GM19455 (cell line): ENCODE measurements around the gene LIPA.

Experiments used
- ATAC-seq: cut with Tn5 transposase; IDR thresholded peaks from one replicate; pipeline ENCODE4 v1.9.1; 2021; ENCODE audit not compliant: unreplicated experiment

Gene LIPA

DNA sequence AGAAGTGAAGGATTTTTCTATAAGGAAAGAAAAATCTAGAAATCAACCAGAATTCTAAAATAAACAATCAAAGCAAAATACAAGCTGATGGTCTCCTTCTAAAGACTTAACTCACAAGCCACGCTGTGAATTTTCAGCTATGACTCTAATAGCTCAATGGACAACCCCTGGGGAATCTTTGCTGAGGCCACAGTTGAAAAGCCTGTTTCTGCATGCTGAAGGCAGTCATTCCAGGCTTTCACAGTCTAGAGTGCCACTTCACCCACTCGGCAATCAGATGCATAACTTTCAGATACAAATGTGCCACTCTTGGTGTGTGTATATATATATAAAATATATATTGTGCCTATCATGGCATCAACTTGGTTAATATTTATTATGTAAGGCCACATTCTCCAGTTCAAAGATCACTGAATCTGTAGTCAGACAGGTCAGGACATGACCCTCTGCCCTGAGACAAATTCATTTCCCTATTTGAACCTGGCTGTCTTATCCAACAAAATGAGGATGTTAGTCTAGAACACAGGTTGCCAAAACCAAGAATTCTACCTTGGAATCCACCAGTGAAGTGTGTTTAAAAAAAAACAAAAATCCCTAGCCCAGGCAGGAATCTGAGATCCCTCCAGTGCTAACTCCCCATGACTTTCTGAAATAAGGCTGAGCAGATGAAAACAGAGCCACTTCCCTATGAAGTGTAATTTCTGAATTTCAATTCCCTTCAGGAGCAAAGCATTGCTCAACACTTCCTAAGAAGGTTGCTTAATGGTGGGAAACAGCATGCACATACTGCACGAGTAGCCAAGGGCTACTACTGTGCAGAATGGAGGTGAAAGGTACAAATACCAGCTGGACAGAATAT, 9.9 kb downstream of the LIPA start:
- no peak for ATAC-seq

DNA sequence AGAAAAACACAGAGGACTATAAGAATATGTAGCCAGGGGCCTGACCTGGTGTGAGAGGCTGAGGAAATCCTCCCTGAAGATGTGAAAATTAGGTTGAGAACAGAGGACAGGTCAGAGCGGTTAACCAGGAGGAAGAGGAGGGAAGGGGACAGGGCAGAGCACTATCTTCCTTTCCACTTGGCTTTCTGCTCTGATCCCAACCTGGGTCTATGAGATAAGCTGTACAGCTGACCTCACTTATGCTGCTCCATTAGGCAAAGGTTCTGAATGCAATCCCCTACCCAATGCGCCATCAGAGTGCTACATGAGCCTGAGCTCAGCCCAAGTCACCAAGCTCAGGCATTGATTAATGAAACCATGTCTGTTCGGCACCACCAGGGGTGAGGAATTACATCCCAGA, 10.5 kb downstream of the LIPA start:
- ATAC-seq = no peak

DNA sequence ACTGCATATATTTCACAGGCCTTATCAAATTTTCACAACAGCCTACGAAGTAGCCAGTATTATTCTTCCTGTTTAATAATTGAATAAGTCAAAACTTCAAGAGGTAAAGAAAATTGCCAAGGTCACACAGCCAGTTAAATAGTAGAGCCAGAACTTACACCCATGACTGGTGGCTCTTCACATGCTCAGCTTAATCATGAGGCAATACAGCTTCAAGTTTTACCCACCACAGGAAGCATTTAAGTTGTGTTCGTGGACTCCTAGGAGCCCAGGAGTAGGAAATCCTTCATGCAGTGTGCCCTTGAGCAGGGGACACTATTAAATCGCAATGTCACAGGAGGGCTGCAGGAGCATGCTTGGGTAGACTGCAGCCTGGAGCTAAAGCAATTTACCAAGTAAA, 11.1 kb downstream of the LIPA start:
- no peak for ATAC-seq

DNA sequence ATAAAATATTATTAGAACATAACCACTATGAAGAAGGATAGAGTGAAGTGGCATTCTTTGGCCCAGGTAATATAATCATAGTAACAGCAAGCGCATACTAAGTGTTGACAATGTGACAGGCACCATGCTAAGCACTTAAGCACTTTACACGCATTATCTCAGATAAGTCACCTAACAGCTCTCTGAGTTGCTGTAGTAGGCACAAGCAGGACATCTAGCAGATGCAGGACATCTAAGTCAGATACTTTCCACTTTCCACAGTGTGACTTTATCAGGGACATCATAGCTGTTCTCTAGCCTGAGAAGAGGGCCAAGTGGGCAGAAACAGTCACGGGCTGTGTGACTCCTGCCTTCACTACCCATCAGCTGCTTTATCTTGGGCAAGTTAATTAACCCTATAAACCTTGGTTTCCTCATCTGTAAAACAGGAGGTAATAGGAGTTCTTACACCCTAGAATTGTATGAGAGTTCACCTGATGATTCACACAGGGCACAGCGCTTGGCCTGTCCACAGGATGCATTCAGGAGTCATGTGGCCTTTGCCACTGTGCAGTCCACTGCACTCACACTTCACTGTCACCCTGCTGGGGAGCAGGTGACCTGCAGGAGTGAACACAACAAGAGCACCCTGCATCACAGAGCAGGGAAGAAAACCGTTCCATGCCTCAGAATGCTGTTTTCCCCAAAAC, 12.5 kb downstream of the LIPA start:
- ATAC-seq = no peak

DNA sequence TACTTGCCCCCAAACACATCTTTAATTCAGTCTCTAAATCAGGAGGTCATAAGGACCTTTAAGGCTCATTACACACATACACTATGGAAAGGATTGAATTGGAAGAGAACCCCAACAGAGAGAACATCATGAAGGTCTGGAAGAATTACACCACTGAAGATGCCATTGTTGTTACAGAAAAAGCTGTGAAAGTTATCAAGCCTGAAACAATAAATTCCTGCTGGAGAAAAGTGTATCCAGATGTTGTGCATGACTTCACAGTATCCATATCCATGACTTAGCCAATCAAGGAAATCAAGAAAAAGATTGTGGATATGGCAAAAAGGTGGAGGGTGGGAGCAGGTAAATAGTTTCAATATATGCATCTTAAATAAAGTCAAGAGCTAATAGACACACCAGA, 13.7 kb downstream of the LIPA start:
- no peak for ATAC-seq

GRCh38 chr10:89236226-89236797, 15.3 kb downstream of the LIPA start:
- ATAC-seq = no peak

DNA sequence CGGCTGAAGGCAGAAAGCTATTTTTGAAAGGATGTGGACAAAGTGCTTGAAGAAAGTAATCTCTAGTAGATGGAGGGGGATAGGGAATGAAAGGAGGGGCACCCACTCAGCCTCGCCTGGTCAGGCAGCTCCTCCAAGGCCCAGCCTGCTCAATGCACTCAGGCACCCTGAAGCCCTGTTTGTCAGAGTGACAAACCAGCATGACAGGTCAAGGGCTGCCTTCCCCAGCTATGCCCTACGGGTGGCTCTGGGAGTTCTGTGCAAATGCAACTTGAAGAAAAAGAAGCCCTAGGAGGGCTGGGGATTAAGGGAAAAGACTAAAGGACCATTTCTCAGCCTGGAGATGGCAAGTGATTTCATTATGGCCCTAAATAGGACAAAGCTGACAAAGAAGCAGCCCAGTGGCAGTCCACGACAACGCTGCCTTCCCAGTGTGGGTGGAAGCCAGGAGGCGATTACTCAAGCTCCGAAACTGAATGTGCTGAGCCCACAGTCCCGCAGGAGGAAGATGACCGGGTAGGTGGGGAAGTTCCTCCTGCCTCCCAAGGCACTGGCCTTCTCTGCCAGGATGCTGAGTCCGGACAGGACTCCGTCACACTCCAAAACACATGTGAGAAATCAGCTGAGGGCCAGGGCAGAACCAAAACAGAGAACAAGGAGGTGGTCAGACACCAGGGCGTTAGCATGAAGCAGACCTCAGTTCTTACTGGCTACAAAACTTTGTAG, 16.3 kb downstream of the LIPA start:
- no peak for ATAC-seq

- no peak for ATAC-seq
Measured at GRCh38 chr10:89233033-89233432, 18.5 kb downstream of the LIPA start.

GRCh38 chr10:89228962-89229361, 22.6 kb downstream of the LIPA start:
- ATAC-seq = no peak

DNA sequence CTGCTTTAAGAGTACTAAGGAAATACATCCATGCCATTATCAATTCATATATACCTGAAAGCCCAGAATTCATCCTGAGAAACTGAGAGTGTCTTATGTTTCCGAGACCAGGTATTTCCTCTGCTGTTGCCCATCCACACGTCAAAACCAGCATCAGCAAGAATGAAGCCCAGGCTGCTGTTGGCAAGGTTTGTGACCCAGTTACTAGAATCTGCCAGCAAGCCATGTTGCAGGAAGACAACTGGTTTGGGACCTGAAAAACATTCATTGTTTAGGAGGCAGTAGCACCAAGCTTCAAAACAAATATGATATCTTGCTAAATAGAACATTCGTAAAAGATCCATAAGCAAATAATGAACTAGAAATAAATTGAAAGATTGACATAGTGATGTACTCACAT, 23.4 kb downstream of the LIPA start:
- no peak for ATAC-seq

GRCh38 chr10:89226891-89227290, 24.7 kb downstream of the LIPA start:
- ATAC-seq = no peak

- no peak for ATAC-seq
Measured at GRCh38 chr10:89224739-89225443, 26.7 kb downstream of the LIPA start.

DNA sequence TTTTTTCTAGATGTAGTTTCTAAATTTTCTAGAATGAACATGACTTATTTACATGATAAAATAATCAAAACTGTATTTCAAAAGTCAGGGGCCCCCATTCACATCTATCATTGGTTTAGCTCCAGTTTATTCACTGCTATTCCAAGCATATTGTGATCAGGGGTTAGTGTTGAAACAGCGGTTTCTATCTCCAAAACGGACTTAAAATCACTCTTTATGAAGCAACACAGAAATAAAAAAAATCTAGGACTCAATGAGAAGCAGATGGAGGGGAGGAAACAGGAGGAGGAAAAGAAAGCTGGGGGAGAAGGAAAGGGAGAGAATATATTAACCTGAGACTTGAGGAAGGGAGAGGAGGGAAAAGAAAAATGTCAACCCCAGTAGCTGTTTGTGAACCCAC, 29.7 kb downstream of the LIPA start:
- ATAC-seq = no peak

DNA sequence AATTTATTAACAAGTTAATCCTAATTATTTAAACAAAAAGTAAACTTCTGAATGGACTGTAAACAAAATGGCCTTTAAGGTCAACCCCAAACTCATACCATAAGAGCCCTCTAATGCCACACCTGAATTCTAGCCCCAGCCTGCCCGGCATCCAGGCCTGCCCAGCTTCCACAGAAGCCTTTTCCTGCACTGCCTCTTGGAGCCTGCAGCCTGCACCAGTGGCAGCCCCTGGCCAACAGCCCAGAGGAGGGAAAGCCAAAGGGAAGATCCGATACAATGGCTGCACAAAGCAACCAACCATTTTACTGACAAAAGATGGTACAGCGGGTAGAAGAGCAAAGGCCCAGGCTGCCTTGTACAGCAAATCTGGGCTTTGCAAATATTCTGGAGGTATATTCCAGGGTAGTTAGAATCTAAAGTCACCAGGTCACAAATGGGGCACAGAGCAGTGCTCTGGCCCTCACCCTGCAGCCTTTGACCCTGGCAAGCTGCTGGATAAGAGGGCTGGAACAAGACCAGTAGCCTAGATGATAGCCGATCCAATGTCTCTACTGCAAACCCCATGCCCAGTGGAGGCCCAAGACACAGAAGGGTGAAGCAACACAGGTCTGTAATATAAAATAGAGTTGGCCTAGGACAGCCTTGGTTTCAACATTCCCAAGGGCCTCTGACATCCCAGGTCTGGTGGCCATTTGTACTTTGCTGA, 31.9 kb downstream of the LIPA start:
- ATAC-seq = no peak

DNA sequence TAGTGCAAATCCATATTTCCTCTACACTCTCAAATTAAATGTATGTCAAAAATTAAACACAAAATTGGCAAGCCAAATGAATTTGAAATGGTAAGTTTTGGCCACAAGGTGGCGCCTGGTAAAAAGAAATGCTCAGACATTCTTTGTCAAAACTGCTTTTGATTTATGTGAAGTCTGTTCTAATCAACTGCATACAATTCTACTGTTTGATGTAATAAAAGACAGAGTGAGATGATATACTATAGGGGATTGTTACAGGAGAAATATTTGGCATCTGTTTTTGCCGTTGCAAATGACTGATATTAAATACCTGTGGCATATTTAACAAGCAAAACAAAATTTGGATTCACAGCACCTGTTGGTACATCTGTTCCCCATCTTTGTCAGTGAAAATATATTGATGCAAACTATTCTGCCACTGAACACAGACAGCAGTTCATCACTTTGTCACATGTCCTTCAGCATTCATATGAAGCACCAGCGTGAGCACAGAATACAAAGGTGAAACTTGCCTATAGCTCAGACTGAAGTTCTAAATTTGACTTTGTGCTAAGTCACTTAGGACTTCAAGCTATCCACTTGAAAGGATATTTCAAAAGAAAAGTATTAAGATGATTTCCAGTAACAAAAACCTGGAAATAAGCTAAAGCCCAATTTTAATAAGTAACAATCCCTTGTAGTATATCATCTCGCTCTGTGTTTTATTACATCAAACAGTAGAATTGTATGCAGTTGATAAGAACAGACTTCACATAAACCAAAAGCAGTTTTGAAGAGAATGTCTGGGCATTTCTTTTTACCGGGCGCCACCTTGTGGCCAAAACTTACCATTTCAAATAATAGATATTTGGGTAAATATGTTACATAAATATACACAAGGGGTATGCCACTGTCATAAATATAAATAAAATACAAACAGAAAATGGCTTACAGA, 34.3 kb downstream of the LIPA start:
- ATAC-seq = no peak

DNA sequence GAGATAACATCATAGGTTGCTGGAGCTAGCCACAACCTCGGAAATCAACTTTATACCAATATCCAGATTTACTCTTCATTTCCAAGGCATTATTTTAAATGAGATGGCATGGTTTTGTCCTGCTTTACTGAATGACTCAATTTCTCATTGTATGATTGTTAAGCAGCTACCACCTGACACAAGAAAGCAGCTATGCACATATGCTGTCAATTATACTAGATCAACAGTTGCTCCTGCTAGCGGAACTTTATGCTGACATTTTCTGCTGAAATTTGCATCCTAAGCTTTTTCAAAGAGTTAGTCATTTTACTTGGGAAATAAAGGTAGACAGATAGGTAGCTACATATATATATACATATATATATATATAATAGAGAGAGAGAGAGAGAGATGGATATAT, 35.5 kb downstream of the LIPA start:
- no peak for ATAC-seq

- ATAC-seq = no peak
Measured at GRCh38 chr10:89215511-89215910, 36.1 kb downstream of the LIPA start.

GRCh38 chr10:89214566-89215165, 36.9 kb downstream of the LIPA start:
- ATAC-seq = no peak
